NCI-H1105 (cell line): ENCODE results near the gene DCXR.

ENCODE experiments used
- DNase-seq: peaks from one replicate; lab custom pipeline; 2025; lab: John Stamatoyannopoulos, UW

The DCXR gene

GRCh38 chr17:82010575-82011525 is 26.6 kb downstream of the DCXR start:
- no peak for DNase-seq

- DNase-seq, result no peak
Observed at GRCh38 chr17:82009413-82009812, 28.1 kb downstream of the DCXR start.

- no peak for DNase-seq
Observed at GRCh38 chr17:82008941-82009405, 28.5 kb downstream of the DCXR start.

- no peak for DNase-seq
Observed at GRCh38 chr17:82008258-82008940, 29.1 kb downstream of the DCXR start.

- no peak for DNase-seq
Observed at GRCh38 chr17:82007495-82008257, 29.8 kb downstream of the DCXR start.

GRCh38 chr17:82007228-82007494 is 30.3 kb downstream of the DCXR start:
- DNase-seq, result no peak

- DNase-seq, result no peak
Observed at GRCh38 chr17:82006468-82007227, 30.8 kb downstream of the DCXR start.

GRCh38 chr17:82005701-82006348 is 31.7 kb downstream of the DCXR start:
- no peak for DNase-seq

- no peak for DNase-seq
Observed at GRCh38 chr17:82004517-82005455, 32.7 kb downstream of the DCXR start.

GRCh38 chr17:82003411-82004381 is 33.8 kb downstream of the DCXR start:
- DNase-seq, result no peak

- no peak for DNase-seq
Observed at GRCh38 chr17:82001571-82002056, 35.9 kb downstream of the DCXR start.

GRCh38 chr17:82000803-82001570 is 36.5 kb downstream of the DCXR start:
- no peak for DNase-seq

- no peak for DNase-seq
Observed at GRCh38 chr17:81999976-82000802, 37.3 kb downstream of the DCXR start.

- no peak for DNase-seq
Observed at GRCh38 chr17:81999587-81999975, 37.9 kb downstream of the DCXR start.

GRCh38 chr17:81998691-81999438 is 38.6 kb downstream of the DCXR start:
- no peak for DNase-seq

- DNase-seq, result no peak
Observed at GRCh38 chr17:81998212-81998611, 39.3 kb downstream of the DCXR start.
